Measurements from ENCODE around the gene MYH15. TPM values are rescaled to one million over a fixed set of nuclear protein-coding genes. Genes with fewer than 3 reads are reported as not detected.

MYH15 gene
- total and polyA plus RNA-seq, 2 of the 8 experiments (the other 6 are each of a cell fraction or from before 2014, with no cell fraction given): under 0.01 TPM; not detected in 1

- Histone ChIP-seq H3K4ac (replicated peaks; ENCODE audit: insufficient read length, low read depth, low read length) (no peak overlapping the region), H3K27me3 (replicated peaks in 1 of 4; ENCODE audit: control insufficient read depth in 3 of 4, extremely low read depth in 1 of 4, insufficient read depth in 3 of 4, low read length in 3 of 4) (no peaks in the 10 kb centered on the region), H4K91ac (replicated peaks; ENCODE audit: insufficient read length, low read length) (no peak overlapping the region), H2BK12ac (ENCODE audit: low read depth, low read length) (no peak overlapping the region), H4K20me1 (replicated peaks in 1 of 2; ENCODE audit: control insufficient read depth in 1 of 2, insufficient read depth in 2 of 2, low read length in 2 of 2) (no peaks in the 10 kb centered on the region), H2BK15ac (ENCODE audit: low read length) (no peak overlapping the region), H3K4me1 (replicated peaks in 1 of 4; ENCODE audit: control insufficient read depth in 3 of 4, insufficient read depth in 4 of 4, low read length in 3 of 4) (no peaks in the 10 kb centered on the region), H3K4me2 (ENCODE audit: insufficient read depth in 1 of 2, low read depth in 2 of 2, low read length in 2 of 2) (no peak overlapping the region), H2BK120ac (replicated peaks; ENCODE audit: low read depth, low read length) (no peak overlapping the region), H3K79me1 (ENCODE audit: low read depth, low read length) (no peaks in the 10 kb centered on the region), H3K23ac (ENCODE audit: insufficient read length) (no peak overlapping the region), H2BK5ac (ENCODE audit: low read depth, low read length) (no peak overlapping the region), H4K5ac (ENCODE audit: insufficient read length, low read depth, low read length) (no peak overlapping the region), H2AK5ac (ENCODE audit: low read depth, low read length) (no peak overlapping the region), H3K14ac (ENCODE audit: insufficient read length) (no peak overlapping the region), H3K56ac (replicated peaks; ENCODE audit: insufficient read length, low read depth, low read length) (no peak overlapping the region), H3K79me2 (ENCODE audit: control insufficient read depth in 1 of 2, insufficient read depth in 2 of 2, low read length in 2 of 2) (no peaks in the 10 kb centered on the region), H3K9ac (replicated peaks in 1 of 4; ENCODE audit: extremely low read depth in 1 of 4, low read depth in 3 of 4, low read length in 3 of 4) (no peak overlapping the region), H2BK20ac (ENCODE audit: low read length) (no peak overlapping the region), H3K36me3 (ENCODE audit: control insufficient read depth in 2 of 4, insufficient read depth in 4 of 4, low read length in 3 of 4) (no peaks in the 10 kb centered on the region), H3K4me3 (ENCODE audit: extremely low read depth in 1 of 4, insufficient read depth in 2 of 4, low read depth in 3 of 4, low read length in 4 of 4) (no peak overlapping the region), H3K9me3 (ENCODE audit: insufficient read depth in 2 of 2, low read depth in 1 of 2, low read length in 1 of 2) (no peaks in the 10 kb centered on the region), H2AFZ (ENCODE audit: low read length) (no peak overlapping the region), H3K27ac (ENCODE audit: low read depth, low read length) (no peak overlapping the region), H3K23me2 (ENCODE audit: low read depth, low read length) (no peaks in the 10 kb centered on the region), H4K8ac (ENCODE audit: extremely low read depth, insufficient read depth, low read length) (no peak overlapping the region), H3K18ac (ENCODE audit: extremely low read depth, low read length) (no peak overlapping the region)
- WGBS, 2 experiments (ENCODE audit: extremely low coverage in 1 of 2, insufficient coverage in 1 of 2, insufficient read length in 1 of 2, insufficient replicate concordance in 2 of 2, low coverage in 1 of 2, low lambda C conversion rate in 2 of 2, missing lambda C conversion rate in 1 of 2): 93% methylated on average over 2 of the region's 2 CpGs; no CpG with 5 or more reads in 1 of the 2 experiments
- DNase-seq (ENCODE audit: low read depth in 1 of 2, low spot score in 2 of 2): no peak
- ChIA-PET POLR2A (ENCODE audit: partially characterized antibody) (interaction anchor here (0.6 to 0.9 kb wide), 3 partner anchors 12 to 64 kb away, joined by 3 read pairs; partner anchors contain the start of genes CIP2A and DZIP3), CTCF (ENCODE audit: partially characterized antibody) (interaction anchor here (0.9 to 2.8 kb wide), 5 partner anchors 12 to 36 kb away, joined by 4 to 15 read pairs (median 7); no protein-coding TSS in a partner anchor)
- no peak for FAIRE-seq
- no peak for TF ChIP-seq SIX5 (IDR thresholded peaks at IDR 0.05; ENCODE audit: low read depth, low read length)
- TF ChIP-seq PHF8 (conservative IDR thresholded peaks at IDR 0.05; ENCODE audit: low read depth, low read length): no peak
- no peak for TF ChIP-seq KDM1A (IDR thresholded peaks at IDR 0.05; ENCODE audit: borderline replicate concordance, low read length)
- no peak for TF ChIP-seq E2F6 (IDR thresholded peaks at IDR 0.05)
- TF ChIP-seq POU5F1 (IDR thresholded peaks at IDR 0.05; ENCODE audit: low read depth, low read length): no peak
Measured at GRCh38 chr3:108525256-108525655, 14.9 kb upstream of the MYH15 start.
